Measurements from ENCODE around the gene MNAT1.
"Not testable (repeated sequence)": the region's sequence is repeated elsewhere in the genome, so short reads cannot be mapped to it uniquely, and the experiment has no call there.

MNAT1 gene
- 2.4 to 11.4 (median 8.2) reads per million in 18 experiments for total RNA-seq

GRCh38 chr14:60734465-60735242, at the start of gene MNAT1:
Gene MNAT1, plus strand, starts transcription at chr14:60734761. Its CDS starts 102 bp downstream, at chr14:60734863.
- peak; percentile 72 to 77 for DNase-seq

GRCh38 chr14:60686865-60687264, 47.7 kb upstream of the MNAT1 start:
- DNase-seq: no peak

- DNase-seq: no peak
Measured at GRCh38 chr14:60691383-60692113, 43.0 kb upstream of the MNAT1 start.

- DNase-seq: peak in 1 of 2 donors; percentile 10
Measured at GRCh38 chr14:60695327-60695726, 39.2 kb upstream of the MNAT1 start.

GRCh38 chr14:60700598-60700997, 34.0 kb upstream of the MNAT1 start:
- DNase-seq: no peak

- no peak for DNase-seq
Measured at GRCh38 chr14:60705100-60705499, 29.5 kb upstream of the MNAT1 start.

- DNase-seq: no peak
Measured at GRCh38 chr14:60707858-60708257, 26.7 kb upstream of the MNAT1 start.

- DNase-seq: no peak
Measured at GRCh38 chr14:60710494-60710893, 24.1 kb upstream of the MNAT1 start.

GRCh38 chr14:60713513-60713912, 21.0 kb upstream of the MNAT1 start:
- DNase-seq: no peak

GRCh38 chr14:60720391-60720790, 14.2 kb upstream of the MNAT1 start:
- no peak for DNase-seq

GRCh38 chr14:60720962-60721325, 13.6 kb upstream of the MNAT1 start:
- no peak for DNase-seq

GRCh38 chr14:60721326-60722106, 13.0 kb upstream of the MNAT1 start:
- DNase-seq: no peak

- no peak for DNase-seq
Measured at GRCh38 chr14:60722107-60722356, 12.5 kb upstream of the MNAT1 start.

- peak in 1 of 2 donors; percentile 8 for DNase-seq
Measured at GRCh38 chr14:60722357-60723115, 12.0 kb upstream of the MNAT1 start.

- DNase-seq: peak in 1 of 2 donors; percentile 12
Measured at GRCh38 chr14:60723116-60723906, 11.2 kb upstream of the MNAT1 start.

GRCh38 chr14:60723907-60724618, 10.5 kb upstream of the MNAT1 start, which contains the start of gene SIX4:
Gene SIX4, minus strand, starts transcription at chr14:60724351. Its CDS starts 277 bp downstream, at chr14:60724074.
- peak in 1 of 2 donors; percentile 23 for DNase-seq

- DNase-seq: not testable (repeated sequence)
Measured at GRCh38 chr14:60731291-60731690, 3.3 kb upstream of the MNAT1 start.

GRCh38 chr14:60732840-60733483, 1.6 kb upstream of the MNAT1 start:
- no peak for DNase-seq

- DNase-seq: no peak
Measured at GRCh38 chr14:60735416-60735815, 855 bp downstream of the MNAT1 start.

- DNase-seq: no peak
Measured at GRCh38 chr14:60736494-60736893, 1.9 kb downstream of the MNAT1 start.

All from inflammatory macrophage (primary cell).